Caco-2 (cell line): ENCODE data around the gene LIMCH1. TPM values are rescaled to one million over a fixed set of nuclear protein-coding genes. Genes with fewer than 3 reads are reported as not detected.

Source experiments
- BruUV-seq: library from RNA; stranded (reverse); fragments of 400-500 nt; replicated peaks from 2 replicates; lab custom pipeline; 2021; lab: Mats Ljungman, UMichigan
- CTCF ChIA-PET: fragments of 300-600 bp; sonication (Branson Sonifier 250); formaldehyde crosslinking; loops from one replicate; lab custom pipeline; 2022; ENCODE audit warnings: antibody characterized with exemption; lab: Charles Lee
- POLR2A ChIA-PET: fragments of 300-600 bp; sonication (Branson Sonifier 250); formaldehyde crosslinking; loops from one replicate; lab custom pipeline; 2022; ENCODE audit warnings: antibody characterized with exemption; lab: Charles Lee
- DNase-seq, 2 experiments: peaks; one replicate each; pipeline versions ENCODE4 v3.0.0 to v3.0.0-alpha.2; 2020 to 2022
- H3K27me3 ChIP-seq: replicated peaks from 2 replicates; pipeline ENCODE4 v1.6.0; 2011; ENCODE audit warnings: low read length; ENCODE audit not compliant: control insufficient read depth, insufficient read depth
- H3K36me3 ChIP-seq: 2 replicates; pipeline ENCODE4 v1.5.1; 2011; ENCODE audit warnings: low read length; ENCODE audit not compliant: control insufficient read depth, insufficient read depth
- H3K4me1 ChIP-seq: fragments of 250-450 bp; sonication (Bioruptor Pico); 2 replicates; pipeline ENCODE4 v1.5.1; 2020; ENCODE audit warnings: mild to moderate bottlenecking
- H3K4me3 ChIP-seq: 2 replicates; pipeline ENCODE4 v1.5.1; 2011; ENCODE audit warnings: low read depth, mild to moderate bottlenecking, control low read depth, low read length
- H3K9me3 ChIP-seq: fragments of 250-450 bp; sonication (Bioruptor Pico); 2 replicates; pipeline ENCODE4 v1.5.1; 2020; ENCODE audit warnings: mild to moderate bottlenecking, moderate library complexity
- H3K27ac Mint-ChIP-seq: one replicate; pipeline ENCODE4 v1.8.0; 2022; ENCODE audit warnings: mixed read lengths; ENCODE audit not compliant: unreplicated experiment
- H3K27me3 Mint-ChIP-seq: one replicate; pipeline ENCODE4 v1.8.0; 2022; ENCODE audit warnings: mixed read lengths; ENCODE audit not compliant: insufficient read depth, unreplicated experiment
- H3K36me3 Mint-ChIP-seq: one replicate; pipeline ENCODE4 v1.8.0; 2022; ENCODE audit warnings: mild to moderate bottlenecking, mixed read lengths; ENCODE audit not compliant: insufficient read depth, unreplicated experiment
- H3K4me1 Mint-ChIP-seq: one replicate; pipeline ENCODE4 v1.8.0; 2022; ENCODE audit warnings: low read depth, mixed read lengths; ENCODE audit not compliant: unreplicated experiment
- H3K4me3 Mint-ChIP-seq: one replicate; pipeline ENCODE4 v1.8.0; 2022; ENCODE audit warnings: mild to moderate bottlenecking, moderate library complexity, mixed read lengths; ENCODE audit not compliant: unreplicated experiment
- H3K9me3 Mint-ChIP-seq: one replicate; pipeline ENCODE4 v1.8.0; 2022; ENCODE audit warnings: mixed read lengths; ENCODE audit not compliant: unreplicated experiment
- intact Hi-C: fragments of 100-400 bp; cut with micrococcal nuclease; formaldehyde crosslinking; loops from one replicate; pipeline ENCODE4 v1.10.0; 2022; ENCODE audit not compliant: unreplicated experiment
- total RNA-seq: library from RNA; stranded (reverse); gene quantifications from 2 replicates; pipeline ENCODE4 v1.2.3, GENCODE V29; 2022
- TF ChIP-seq, protein P1 (sequence below), 2 experiments: fragments of 200-600 bp in 1 of 2; IDR thresholded peaks; 1 replicate in 1 of 2; 2 replicates in 1 of 2; pipeline versions ENCODE4 v1.5.1 to v1.8.0; 2011 to 2022; ENCODE audit warnings: antibody characterized with exemption in 1 of 2, control low read depth in 1 of 2, inconsistent platforms in 1 of 2, low read depth in 1 of 2, low read length in 1 of 2, mild to moderate bottlenecking in 1 of 2, moderate library complexity in 1 of 2; ENCODE audit not compliant: insufficient read depth in 1 of 2, severe bottlenecking in 1 of 2, unreplicated experiment in 1 of 2

LIMCH1 gene
- total RNA-seq, 1 experiment from 2014 or later: 8.4 TPM

DNA sequence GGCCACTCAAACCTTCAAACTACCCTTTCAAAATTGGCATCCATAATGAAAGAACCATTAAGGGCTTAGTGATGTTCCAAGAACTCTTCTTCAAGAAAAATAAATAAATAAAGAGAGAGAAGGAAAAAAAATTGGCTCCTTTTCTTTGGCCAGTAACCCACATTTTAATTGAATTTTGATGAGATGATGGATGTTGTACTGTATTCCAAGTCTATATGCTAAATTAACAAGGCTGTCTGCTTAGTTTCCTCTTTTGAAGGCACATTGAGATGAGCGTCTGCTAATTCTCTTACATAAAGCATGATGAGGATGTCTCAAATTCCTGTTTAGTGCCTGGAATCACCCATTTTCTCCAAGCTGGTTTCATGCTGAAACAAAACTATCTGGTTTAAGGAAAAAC is 177.2 kb downstream of the LIMCH1 start:
- ChIA-PET CTCF (no interaction called here), POLR2A (no interaction called here)
- no TSS peak for BruUV-seq
- no peaks in the 10 kb centered on the region for H3K9me3 ChIP-seq
- DNase-seq: no peak
- H3K36me3 Mint-ChIP-seq: no peaks in the 10 kb centered on the region
- intact Hi-C loops: no loop called here
- no peaks in the 10 kb centered on the region for H3K4me1 Mint-ChIP-seq
- H3K4me3 ChIP-seq: no peak overlapping the region
- H3K27me3 ChIP-seq: no peaks in the 10 kb centered on the region
- H3K9me3 Mint-ChIP-seq: no peaks in the 10 kb centered on the region
- H3K4me3 Mint-ChIP-seq: no peak overlapping the region
- no peak overlapping the region for H3K27ac Mint-ChIP-seq
- H3K4me1 ChIP-seq: 0 out of 2 replicates have a peak, but pooled peaks cover under 1% of the 10 kb centered on the region
- no peaks in the 10 kb centered on the region for H3K36me3 ChIP-seq
- peaks cover 14% of the 10 kb centered on the region for H3K27me3 Mint-ChIP-seq
- TF ChIP-seq, protein P1, sequence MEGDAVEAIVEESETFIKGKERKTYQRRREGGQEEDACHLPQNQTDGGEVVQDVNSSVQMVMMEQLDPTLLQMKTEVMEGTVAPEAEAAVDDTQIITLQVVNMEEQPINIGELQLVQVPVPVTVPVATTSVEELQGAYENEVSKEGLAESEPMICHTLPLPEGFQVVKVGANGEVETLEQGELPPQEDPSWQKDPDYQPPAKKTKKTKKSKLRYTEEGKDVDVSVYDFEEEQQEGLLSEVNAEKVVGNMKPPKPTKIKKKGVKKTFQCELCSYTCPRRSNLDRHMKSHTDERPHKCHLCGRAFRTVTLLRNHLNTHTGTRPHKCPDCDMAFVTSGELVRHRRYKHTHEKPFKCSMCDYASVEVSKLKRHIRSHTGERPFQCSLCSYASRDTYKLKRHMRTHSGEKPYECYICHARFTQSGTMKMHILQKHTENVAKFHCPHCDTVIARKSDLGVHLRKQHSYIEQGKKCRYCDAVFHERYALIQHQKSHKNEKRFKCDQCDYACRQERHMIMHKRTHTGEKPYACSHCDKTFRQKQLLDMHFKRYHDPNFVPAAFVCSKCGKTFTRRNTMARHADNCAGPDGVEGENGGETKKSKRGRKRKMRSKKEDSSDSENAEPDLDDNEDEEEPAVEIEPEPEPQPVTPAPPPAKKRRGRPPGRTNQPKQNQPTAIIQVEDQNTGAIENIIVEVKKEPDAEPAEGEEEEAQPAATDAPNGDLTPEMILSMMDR (IDR thresholded peaks at IDR 0.05; ENCODE audit: insufficient read depth in 1 of 2, low read depth in 1 of 2, low read length in 1 of 2, severe bottlenecking in 1 of 2, unreplicated experiment in 1 of 2): no peak

DNA sequence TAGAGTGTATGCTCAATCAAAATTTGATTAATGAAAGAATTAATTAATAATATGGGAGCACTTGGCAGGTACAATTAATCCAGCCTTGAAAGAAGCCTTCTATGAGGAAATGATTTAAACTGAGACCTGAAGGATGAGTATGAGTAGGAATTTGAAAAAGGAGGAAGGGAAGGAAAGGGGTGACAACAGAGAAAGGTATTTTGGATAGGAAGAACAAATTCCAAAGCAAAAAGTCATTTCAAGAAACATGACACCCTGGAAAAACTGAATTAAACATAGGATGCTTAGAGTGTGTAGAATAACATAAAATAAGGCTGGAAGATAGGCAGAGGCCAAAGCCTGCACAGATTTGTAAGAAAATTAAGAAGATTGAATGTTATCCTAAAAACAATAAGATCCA is 180.9 kb downstream of the LIMCH1 start:
- H3K27ac Mint-ChIP-seq: no peak overlapping the region
- intact Hi-C loops: no loop called here
- BruUV-seq: no TSS peak
- no peaks in the 10 kb centered on the region for H3K36me3 Mint-ChIP-seq
- Histone ChIP-seq H3K4me1 (no peaks in the 10 kb centered on the region), H3K9me3 (no peaks in the 10 kb centered on the region), H3K4me3 (no peak overlapping the region), H3K27me3 (no peaks in the 10 kb centered on the region), H3K36me3 (no peaks in the 10 kb centered on the region)
- H3K9me3 Mint-ChIP-seq: no peaks in the 10 kb centered on the region
- POLR2A ChIA-PET: no interaction called here
- CTCF ChIA-PET: no interaction called here
- H3K4me1 Mint-ChIP-seq: no peaks in the 10 kb centered on the region
- TF ChIP-seq, protein P1 (IDR thresholded peaks at IDR 0.05; ENCODE audit: insufficient read depth in 1 of 2, low read depth in 1 of 2, low read length in 1 of 2, severe bottlenecking in 1 of 2, unreplicated experiment in 1 of 2): no peak
- DNase-seq: no peak
- no peak overlapping the region for H3K4me3 Mint-ChIP-seq
- peaks cover 21% of the 10 kb centered on the region for H3K27me3 Mint-ChIP-seq

DNA sequence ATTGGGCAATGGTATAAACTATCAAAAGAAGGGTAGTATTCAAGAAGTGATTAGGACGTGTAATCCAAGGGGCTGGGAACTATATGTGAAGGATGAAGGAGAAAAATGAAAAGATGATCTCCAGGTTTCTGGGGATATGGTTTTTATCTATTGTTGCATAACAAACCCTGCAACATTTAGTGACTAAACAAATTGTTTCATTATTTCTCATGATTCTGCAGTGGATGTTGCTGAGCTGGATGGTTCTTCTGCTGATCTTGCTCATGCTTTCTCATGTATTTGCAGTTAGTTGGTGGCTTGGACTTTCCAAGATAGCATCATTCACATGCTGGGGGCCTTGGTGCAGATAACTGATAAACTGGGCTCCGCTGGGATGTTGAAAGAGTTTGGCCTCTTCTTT is 181.5 kb downstream of the LIMCH1 start:
- TF ChIP-seq, protein P1 (IDR thresholded peaks at IDR 0.05; ENCODE audit: insufficient read depth in 1 of 2, low read depth in 1 of 2, low read length in 1 of 2, severe bottlenecking in 1 of 2, unreplicated experiment in 1 of 2): no peak
- DNase-seq: no peak
- Histone ChIP-seq H3K4me3 (no peak overlapping the region), H3K36me3 (no peaks in the 10 kb centered on the region), H3K4me1 (no peaks in the 10 kb centered on the region), H3K9me3 (no peaks in the 10 kb centered on the region), H3K27me3 (no peaks in the 10 kb centered on the region)
- ChIA-PET CTCF (no interaction called here), POLR2A (no interaction called here)
- intact Hi-C loops: no loop called here
- Mint-ChIP-seq H3K4me1 (no peaks in the 10 kb centered on the region), H3K27ac (no peak overlapping the region), H3K36me3 (no peaks in the 10 kb centered on the region), H3K27me3 (peaks cover 22% of the 10 kb centered on the region), H3K4me3 (no peak overlapping the region), H3K9me3 (no peaks in the 10 kb centered on the region)
- no TSS peak for BruUV-seq
